GM12872 (cell line): ENCODE measurements around the gene KIF13A.

Experiments
- TF ChIP-seq, protein P1 (sequence below): IDR thresholded peaks from 3 replicates; pipeline ENCODE4 v1.5.1; 2011; ENCODE audit warnings: low read depth, mild to moderate bottlenecking, low read length, moderate library complexity; ENCODE audit not compliant: insufficient read depth

Gene KIF13A

DNA sequence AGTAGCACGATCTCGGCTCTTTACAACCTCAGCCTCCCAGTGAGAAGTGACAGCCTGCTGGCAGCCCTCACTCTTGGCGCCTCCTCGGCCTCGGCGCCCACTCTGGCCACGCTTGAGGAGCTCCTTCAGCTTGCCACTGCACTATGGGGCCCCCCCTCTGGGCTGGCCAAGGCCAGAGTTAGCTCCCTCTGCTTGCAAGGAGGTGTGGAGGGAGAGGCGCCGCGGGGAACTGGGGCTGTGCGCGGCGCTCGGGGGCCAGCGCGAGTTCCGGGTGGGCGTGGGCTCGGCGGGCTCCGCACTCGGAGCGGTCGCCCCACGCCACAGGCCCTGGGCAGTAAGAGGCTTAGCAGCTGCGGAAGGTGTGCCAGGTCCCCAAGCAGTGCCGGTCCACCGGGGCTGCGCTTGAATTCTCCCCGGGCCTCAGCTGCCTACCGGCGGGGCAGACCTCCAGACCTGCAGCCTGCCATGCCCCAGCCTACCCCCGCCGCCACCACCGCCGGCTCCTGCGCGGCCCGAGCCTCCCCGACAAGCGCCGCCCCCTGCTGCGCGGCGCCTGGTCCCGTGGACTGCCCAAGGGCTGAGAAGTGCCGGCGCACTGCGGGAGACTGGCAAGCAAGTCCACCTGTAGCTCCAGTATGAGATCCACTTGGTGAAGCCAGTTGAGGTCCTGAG lies 258.7 kb downstream of the KIF13A start:
- TF ChIP-seq, protein P1, sequence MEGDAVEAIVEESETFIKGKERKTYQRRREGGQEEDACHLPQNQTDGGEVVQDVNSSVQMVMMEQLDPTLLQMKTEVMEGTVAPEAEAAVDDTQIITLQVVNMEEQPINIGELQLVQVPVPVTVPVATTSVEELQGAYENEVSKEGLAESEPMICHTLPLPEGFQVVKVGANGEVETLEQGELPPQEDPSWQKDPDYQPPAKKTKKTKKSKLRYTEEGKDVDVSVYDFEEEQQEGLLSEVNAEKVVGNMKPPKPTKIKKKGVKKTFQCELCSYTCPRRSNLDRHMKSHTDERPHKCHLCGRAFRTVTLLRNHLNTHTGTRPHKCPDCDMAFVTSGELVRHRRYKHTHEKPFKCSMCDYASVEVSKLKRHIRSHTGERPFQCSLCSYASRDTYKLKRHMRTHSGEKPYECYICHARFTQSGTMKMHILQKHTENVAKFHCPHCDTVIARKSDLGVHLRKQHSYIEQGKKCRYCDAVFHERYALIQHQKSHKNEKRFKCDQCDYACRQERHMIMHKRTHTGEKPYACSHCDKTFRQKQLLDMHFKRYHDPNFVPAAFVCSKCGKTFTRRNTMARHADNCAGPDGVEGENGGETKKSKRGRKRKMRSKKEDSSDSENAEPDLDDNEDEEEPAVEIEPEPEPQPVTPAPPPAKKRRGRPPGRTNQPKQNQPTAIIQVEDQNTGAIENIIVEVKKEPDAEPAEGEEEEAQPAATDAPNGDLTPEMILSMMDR = no peak

DNA sequence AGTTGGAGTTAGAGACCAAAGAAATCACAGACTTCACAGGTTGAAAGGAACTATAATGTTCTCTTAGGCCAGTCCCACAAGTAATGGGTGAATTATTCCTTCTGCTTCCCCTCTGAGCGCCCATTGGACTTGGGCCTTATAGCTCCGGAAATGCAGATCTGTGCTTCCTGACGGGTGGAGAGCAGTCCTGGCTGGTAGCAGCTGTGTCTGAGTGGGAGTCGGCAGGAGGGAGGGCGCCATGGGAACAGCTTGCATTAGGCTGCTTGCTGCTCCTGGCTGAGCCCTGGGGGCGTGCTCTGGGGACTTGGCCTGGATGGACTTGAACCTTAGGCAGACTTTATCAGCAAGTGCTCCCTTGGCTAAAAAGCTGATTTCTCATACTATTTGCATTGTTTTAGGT lies 262.4 kb downstream of the KIF13A start:
- TF ChIP-seq, protein P1 = no peak

DNA sequence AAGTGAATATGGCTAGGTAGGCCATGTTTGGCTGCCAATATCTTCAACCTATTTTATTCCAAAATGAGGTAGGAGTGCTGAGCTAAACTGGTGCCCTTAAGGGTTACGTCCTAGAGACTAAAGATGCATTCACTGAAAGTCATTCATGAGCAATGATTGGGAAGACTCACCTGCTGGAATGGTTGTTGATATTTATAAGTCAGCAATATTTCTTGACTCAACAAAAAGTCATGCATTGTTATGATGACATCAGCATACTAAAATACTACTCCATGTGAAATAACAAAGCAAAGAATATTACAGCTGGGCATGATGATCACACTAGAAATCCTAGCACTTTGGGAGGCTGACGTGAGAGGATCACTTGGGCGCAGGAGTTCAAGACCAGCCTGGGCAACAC lies 263.1 kb downstream of the KIF13A start:
- TF ChIP-seq, protein P1 = no peak

DNA sequence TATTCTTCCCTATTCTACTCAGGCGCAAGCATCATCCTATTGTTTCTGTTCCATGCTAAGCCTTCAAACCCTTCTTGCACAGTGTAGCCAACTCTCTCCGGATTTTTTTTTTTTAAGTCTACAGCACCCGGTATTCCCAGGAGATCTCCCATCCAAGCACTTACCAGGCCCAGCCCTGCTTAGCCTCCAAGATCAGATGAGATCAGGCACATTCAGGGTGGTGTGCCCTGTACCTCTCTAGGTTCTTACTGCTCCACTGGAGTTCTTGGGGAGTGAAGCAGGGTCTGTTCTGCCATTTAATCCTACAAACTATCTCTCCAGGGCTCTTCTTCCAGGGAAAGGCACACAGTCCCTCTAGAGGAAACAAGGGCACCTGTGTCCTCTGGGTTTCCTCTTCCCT lies 265.8 kb downstream of the KIF13A start:
- TF ChIP-seq, protein P1 = no peak

DNA sequence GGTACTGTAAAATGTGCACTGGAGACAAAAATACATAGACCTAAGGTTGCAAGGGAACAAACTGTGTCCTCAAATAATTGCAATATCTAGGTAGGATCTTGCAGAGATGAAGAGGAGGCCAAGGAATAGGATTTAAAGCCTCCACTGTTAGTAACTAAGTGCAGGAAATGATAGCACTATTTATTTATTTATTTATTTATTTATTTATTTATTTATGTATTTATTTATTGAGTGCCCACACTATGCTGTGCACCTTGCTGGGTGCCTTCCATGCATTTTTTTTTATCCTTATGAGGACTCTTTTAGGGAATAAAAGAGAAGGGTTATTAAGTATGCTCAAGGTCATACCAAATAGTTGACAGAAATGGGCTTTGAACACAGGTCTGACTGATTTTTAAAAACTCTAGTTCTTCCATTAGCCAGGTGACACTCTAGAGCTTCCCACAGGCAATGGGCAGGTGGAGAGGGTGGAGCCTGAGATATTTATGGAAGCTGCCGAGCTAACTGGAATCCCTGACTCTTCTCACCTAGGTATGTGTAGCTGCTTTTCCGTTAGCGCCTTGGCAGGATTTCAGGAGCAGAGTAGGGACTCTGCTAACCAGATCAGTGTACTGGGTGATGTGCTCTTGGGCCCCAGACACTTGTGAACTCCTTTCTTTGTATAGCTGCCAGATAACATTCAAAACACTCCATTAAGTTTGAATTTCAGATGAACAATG lies 268.0 kb downstream of the KIF13A start:
- TF ChIP-seq, protein P1 = no peak

DNA sequence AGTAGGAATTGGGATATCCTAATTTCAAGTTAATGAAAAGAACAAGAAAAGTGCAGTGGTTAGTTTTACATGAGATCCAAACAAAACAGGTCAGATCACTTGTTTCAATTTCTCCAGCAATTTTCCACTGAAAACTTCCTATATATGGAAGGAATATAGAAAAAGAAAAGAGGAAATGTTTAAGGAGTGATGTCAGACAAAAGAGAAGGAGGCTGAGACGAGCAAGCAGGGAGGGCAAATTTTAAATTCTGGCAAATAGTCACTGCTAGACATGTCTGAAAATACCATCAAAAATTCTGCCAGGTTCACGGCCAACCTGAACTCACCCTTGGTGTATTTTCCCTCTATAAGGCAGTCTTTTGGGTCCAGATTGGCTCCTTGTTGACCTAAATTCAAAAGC lies 271.2 kb downstream of the KIF13A start:
- TF ChIP-seq, protein P1 = no peak

DNA sequence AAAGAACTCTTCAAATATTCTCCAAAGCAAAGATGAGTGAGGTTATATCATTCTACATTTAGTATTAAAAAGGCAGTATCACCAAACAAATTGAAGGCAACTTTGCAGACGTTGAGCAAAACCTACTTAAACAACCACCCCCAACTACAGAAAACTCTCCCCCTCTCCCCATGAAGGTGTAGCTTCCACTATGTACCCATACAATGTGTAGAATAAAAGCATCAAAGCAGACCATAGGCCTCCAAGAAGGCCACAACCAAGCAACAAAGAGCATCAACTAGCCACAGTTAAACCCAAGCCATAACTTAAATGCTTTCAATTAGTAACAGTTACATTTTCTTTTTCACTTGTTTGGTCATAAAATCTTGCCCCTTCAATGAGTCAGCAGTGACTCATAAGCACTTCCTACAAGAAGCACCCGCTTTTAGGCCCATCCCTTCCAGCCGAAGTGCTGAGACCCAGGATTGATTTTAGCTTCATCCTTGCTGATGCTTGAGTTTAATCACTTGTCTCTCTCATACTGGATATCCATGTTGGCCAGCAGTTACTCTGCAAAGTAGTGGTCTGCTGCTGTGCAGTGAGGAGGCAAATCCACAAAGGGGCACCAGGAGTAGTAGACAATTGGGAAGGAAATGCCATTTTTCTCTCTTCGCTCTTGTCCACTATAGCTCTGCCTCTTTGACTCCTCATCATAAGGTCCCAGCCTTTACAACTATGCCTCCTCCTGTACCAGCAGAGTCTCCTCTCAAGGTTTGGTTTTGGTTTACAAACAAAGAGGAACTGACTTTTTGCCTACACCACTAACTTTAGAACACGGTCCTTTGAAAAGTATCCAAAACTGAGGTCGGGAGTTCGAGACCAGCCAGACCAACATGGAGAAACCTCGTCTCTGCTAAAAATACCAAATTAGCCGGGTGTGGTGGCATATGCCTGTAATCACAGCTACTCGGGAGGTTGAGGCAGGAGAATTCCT lies 272.3 kb downstream of the KIF13A start:
- TF ChIP-seq, protein P1 = no peak
